Activated naive CD8-positive, alpha-beta T cell treated with anti-CD3 and anti-CD28 coated beads, Interleukin-2, amount 50 U/mL, for 16 hours (primary cell): ENCODE measurements around the gene UBE3D.
"Not testable (repeated sequence)": the region's sequence is repeated elsewhere in the genome, so short reads cannot be mapped to it uniquely, and the experiment has no call there.

ENCODE experiments used
- DNase-seq: peaks from one replicate; pipeline ENCODE4 v3.0.0-alpha.2; 2020; ENCODE audit warnings: low read depth, low spot score

UBE3D gene

DNA sequence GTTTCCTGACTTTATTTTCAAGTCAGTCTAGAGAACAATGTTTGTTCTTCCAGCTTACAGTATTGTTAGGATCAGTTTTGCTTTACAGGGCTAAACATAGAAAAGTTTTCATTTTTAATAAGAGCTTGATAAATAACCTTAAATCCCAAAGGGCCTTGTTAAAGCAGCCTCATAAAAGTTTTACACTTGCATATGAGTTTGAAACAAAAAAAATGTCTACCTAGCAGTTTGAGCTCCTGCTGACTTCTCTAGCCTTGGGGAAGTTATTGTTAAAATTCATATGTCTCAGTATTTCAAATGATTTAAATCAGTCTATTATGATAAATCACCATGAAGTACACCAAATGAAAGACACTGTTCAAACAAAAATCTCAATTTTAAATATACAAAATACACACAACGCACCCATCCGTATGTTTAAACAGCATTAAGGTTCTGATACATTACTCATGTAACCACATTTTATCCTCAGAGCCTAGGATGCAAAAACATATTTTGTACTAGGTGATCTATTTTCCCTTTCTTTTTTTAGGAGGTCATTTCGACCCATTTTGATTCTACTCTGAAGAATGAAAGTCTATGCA lies 87.2 kb downstream of the UBE3D start:
- DNase-seq: no peak

DNA sequence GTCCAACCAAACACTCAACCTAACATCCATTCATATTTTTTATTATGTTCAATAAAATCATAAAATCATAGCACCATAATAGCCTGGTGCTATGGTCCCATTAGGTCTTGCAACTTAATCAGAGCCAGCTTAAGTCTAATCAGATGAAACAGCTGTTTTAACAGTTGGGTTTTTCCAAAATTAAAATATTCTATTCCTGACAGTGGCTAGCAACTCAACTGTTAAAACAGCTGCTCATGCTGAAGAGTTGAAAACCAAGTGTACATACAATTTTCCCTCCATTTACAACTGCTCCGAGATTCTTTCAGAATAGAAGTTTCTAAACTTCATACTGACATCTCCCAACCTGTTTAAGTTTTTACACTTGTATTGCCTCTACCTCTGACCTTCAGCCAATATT lies 89.5 kb downstream of the UBE3D start:
- no peak for DNase-seq

DNA sequence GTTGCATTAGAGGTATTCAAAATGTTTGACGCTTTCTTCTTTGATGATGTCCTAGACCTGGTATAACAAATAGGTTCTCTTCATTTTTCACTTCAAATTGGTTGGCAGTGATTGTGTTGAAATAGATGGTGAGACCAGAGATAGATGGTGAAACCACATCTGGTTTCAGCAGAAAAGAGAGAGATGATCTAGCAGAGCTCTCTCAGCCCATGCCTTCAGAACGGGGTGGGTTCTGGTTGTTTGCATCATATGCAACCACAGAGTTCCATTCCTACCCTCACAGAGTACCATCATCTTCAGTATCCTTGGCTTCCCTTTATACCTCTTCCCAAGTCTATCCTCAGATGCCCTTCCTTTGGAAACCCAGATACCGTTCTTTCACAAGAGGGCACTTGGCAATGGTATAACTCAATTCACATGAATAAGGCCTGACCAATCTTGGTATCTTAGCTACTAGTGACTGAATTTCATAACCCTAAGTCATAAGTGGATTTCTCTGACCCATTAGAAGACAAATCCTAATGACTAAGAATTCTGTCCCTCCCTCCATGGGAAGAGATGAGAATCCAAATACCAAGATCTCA lies 93.7 kb downstream of the UBE3D start:
- no peak for DNase-seq

DNA sequence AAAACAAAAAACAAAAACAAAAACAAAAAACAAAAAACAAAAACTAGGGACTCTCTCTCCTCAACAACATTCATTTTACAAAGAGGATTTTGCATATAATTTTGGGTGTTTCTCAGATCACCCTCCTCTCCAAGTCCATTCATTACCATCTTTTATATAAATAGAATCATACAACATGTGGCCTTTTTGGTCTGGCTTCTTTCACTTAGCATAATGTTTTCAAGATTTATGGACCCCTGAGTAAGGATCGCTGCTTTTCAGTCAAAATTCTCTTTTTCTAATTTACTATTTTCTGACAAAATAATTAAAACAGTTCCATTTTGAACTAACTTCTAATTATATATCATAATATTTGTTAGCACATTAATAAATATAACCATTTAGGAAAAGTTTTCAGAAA lies 94.8 kb downstream of the UBE3D start:
- no peak for DNase-seq

DNA sequence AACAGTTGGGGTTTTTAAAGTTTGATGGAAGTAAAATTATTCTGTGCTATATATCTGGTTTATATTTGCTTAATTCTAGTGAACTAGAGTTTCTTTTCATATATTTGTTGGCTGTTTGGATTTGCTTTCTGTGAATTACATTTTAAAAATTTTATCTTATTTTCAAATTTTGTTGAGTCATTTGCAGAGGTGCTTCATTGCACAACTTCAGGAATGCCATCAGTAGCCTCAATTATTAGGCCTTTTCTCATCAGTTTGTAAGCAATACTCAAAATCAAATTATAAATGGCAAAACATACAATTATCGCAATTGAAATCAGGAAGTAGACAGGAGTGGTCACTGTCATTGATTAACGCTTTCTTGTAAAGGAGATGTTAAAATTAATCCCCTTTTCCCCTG lies 96.9 kb downstream of the UBE3D start:
- DNase-seq: no peak

DNA sequence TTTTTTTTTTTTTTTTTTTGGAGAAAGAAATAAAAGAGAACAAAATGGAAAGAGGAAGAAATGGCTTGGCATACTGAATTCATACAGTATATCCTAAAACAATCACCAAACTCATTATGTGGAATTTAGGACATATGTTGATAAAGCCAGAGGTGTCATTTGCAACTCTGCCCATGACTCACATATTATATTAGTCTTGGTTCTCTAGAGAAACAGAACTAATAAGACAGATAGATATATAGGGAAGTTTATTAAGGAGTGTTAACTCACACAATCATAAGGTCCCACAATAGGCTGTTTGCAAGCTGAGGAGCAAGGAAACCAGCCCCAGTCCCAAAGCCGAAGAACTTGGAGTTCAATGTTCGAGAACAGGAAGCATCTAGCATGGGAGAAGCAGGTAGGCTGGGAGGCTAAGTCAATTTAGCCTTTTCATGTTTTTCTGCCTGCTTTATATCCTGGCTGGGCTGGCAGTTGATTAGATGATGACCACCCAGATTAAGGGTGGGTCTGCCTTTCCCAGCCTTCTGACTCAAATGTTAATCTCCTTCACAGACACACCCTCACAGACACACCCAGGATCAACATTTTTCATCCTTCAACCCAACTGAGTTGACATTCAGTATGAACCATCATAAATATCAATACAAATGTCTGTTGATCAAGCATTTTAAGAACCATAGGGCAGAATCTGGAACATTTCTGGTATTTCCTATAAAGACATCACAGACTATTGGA lies 102.3 kb downstream of the UBE3D start:
- DNase-seq: no peak

DNA sequence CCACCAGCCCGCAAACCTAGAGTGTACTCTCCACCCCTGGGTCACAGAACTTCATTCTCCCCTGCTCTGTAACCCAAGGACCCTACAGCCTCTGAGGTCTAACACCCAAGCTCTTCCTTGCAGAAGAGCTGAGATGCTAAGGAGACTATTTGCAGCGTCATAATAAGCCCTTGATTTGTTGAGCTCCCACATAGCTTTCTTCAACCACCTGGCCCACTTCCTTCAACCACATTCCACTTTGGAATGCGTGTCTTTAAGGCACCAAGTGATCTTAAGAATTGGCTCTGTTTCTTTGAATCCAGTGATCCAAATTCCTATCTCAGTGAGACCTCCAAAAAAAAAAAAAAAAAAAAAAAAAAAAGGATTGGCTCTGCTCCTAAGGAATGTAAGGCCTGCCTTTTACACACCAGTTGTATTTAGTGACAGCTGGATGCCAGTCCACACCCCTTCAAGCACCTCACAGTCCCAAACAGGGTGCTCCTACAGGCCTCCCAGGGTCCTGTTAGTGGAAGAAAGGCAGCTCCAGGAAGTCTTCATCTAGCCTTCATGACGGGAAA lies 106.2 kb downstream of the UBE3D start:
- DNase-seq: no peak

DNA sequence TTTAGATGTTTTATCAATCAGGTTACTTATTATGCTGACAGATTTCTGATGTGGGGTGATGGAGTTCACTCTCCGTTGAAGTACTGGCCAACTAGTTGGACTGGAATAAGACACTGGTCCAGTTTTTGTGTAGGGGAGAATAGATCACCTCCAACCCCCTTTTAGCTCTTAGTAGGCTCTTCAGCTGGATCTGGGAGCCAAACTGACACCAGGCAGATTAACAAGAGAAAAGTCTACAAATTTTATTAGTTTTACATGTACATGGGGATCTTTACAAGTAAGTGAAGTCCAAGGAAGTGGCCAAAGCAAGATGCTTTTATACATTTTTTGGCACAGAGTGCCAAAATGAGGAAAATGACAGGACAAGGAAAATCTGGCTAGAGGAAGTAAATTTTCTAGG lies 107.1 kb downstream of the UBE3D start:
- no peak for DNase-seq

DNA sequence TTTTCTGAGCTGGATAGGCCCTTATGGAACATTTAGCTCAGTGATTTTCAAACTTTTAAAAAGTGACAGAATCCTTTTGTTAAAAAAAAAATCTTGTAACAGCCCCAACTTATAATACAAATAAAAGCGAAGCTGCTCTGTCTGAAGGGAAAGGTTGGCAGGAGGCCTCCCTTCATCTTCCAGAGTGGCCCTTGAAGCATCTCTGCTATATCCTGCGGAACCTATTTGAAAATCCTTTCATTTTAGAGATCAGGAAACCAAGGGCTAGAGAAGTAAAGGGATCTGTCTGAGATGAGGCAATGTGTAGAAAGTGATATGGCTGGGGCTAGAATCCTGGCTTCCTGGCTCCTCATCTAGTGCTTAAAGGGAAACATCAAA lies 107.8 kb downstream of the UBE3D start:
- DNase-seq: no peak

DNA sequence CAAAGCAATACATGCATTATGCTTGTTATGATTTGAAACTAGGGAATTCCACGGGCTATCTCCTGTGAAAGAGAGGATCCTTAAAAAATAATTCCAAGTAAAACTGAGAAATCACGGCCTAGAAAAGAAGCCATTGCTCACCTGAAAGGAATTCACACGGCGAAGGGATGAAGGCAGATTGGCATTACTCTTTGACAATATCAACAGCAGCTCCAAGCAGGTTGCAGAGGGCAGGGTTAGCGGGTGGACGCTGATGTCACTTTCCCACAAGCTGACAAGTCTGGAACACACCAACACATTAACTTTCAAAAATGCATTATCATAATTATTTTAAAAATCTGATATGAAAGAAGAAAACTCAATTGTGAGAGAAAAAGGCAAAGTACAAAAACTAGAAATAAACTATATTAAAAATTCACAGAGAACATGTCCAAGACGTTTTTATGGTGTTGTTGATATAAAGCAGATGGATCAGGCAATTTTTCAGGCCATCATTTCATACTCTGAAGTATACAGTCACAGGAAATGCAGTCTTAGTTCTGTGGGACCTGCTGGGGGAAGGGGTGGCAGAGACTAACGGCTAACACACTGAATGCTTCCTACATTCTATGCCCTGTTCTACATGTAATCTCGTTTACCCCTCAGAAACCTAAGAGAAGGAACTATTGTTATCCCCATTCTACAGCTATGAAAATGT lies 108.3 kb downstream of the UBE3D start:
- no peak for DNase-seq

DNA sequence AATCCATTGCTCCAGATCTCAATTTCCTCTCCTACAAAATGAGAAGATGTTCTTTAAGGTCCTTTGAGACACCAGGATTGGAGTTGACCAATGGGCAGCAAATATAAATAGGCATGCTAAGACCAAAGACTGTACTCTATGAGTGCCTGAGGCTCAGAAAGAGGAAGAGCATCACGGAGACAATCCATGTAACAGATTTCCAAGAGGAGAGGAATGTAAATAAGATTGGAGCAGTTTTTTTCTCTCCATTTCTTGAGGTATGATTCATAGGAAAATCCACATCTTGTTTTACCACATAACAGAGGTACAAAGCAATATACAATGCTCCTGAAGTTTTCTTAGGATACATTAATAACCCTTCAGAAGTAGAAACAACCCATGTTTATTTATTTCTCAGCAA lies 109.8 kb downstream of the UBE3D start:
- no peak for DNase-seq

DNA sequence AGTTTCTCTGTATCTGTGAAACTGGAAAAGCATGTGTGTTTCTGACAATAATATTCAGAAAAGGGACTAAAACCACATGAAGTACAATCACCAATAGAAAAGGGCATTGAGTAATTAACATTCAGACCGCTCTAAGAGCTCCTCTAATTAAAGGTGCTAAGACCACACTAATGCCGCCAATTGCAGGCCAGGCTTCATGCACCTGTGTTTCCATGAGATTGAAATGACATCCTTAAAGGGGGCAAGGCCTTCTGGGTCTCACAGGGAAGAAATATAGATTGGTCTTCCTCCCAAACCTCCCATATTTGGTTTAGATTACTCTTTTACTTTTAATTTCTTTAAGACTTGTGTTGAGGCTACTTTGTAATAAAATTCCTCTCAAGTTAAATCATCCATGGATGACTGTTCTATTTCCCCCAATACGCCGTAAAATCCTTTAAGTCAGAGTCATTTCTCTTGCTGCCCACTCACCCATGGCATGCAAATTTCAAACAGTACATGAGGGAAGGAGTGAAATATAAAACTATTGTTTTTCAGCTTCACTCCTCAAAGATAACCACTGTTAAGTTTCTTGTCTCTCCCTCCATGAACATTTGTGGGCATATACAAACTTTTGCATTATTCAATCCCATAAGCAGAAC lies 110.6 kb downstream of the UBE3D start:
- no peak for DNase-seq

DNA sequence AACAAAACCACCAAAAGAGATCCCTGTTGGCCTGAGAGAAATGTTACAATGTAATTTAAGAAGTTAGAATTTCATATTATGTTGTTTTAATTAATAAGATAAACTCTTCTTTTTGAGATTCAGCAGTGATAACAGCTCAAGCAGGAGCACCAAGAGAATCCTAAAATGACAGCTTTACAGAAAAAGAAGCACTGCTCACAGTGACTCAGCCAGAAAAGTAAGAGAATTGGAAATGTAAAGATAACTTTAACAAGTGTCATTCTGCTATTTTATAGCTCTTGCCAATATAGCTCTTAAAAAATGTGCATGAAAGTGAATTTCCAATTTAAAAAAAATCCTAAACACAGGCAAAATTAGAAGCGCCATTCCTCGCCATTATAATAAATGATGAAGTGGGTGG lies 111.3 kb downstream of the UBE3D start:
- no peak for DNase-seq

DNA sequence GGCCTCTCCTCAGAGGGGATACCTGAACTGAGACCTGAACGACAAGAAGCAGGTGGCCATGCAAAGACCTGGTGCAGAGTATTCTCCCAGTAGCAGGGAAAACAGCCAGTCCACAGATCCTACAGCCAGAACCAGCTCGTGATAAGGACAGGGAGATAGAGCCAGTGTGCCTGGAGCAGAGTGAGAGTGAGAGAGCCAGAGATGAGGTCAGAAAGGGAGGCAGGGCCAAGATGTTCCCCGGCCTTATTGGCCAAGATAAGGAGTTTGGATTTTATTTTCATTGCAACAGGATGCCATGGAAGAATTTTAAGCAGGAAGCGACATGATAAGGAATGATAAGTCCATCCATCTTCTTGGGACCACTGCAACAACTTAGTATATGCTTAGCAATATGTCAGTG lies 111.8 kb downstream of the UBE3D start:
- DNase-seq: no peak

DNA sequence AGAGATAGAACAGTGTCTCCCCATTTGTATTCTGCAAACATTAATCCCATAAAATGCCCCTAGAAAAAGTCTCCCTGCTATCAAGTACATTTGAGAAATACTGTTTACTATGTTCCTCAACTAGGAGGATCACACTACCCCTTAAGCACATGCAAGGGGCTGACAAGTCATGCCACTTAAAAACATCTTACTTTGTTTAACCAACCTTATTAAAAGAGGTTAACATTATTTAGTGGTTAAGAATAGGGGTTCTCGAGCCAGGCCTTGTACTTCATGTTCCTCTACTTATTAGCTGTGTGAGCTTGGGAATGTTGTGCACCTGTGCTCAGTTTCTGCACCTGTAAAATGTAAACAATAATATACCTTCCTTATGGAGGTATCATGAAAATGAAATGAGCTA lies 113.7 kb downstream of the UBE3D start:
- no peak for DNase-seq

DNA sequence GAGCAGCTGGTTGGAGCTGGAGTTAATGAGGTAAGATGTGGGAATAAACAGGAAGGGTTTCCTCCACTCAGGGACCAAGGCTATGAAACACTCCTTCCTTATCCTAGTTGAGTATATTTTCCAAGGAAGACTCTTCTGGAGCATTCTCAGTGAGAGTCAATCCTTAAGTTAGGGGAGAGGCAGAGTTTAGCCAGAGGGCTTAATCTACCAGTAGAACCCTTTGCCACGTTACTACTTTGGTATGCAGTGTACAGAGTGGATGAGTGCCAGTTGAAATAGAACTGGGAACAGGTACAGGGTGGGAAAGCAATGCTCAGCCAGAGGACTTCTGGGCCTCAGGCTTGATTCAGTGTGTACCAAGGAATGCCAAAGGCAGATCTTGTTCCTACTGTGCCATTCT lies 114.3 kb downstream of the UBE3D start:
- no peak for DNase-seq

DNA sequence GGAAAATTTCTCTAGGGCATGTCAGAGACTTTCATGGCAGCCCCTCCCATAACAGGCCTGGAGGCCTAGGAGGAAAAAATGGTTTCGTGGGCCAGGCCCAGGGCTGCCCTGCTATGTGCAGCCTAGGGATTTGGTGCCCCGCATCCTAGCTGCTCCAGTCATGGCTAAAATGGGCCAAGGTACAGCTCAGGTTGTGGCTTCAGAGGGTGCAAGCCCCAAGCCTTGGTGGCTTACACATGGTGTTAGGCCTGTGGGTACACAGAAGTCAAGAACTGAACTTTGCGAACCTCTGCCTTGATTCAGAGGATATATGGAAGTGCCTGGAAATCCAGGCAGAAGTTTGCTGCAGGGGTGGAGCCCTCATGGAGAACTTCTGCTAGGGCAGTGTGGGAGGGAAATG lies 134.7 kb downstream of the UBE3D start:
- DNase-seq: not testable (repeated sequence)

DNA sequence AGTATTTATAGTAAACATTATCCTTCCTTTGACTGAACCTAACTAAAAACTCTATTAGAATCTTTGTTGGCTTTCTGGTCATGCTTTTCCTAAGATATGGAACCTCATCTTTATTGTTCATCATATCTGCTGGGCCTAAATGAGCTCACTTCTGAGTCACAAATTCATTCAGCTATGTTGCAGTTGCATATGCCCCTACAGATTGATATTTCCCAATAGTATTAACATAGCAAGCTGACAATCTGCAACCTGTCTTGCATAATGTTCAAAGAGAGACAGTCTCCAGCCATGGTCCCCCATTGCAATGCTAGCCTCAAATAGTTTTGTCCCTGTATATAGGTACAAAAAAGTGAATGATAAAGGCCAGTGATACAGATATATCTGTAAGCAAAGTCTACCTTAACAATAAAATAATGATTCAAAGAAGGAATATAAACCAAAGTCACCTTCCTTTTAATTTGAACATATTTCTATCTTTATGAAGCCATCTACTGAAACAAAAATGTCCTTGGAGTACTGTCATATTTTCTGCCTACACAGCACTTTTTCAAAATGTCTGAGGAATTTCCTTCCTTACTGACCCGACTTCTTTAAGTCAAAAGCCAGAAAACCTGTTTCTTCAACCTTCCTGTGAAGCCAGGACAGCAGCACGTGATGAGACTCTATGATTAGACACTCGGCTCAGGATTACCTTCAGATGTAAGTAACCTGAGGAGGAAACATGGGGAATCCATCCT lies 140.7 kb downstream of the UBE3D start:
- no peak for DNase-seq

DNA sequence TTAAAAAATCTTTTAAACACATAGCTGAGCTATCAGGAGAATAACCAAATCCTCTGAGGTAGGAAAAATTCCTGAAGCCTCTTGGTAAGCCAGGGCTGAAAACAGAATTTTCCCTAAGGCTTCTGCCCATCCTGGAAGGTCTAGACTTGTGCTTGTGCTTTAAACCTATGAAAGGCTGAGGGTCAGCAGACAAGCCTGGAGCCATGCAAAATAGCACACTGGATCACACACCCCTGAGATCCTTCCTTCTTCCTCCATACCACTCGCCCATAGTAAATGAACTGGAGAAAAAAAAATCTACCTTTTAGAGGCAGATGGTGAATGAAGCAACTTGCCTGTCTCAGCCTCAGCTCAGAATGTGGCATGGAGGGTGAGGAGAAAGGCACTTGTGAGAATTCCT lies 144.4 kb downstream of the UBE3D start:
- no peak for DNase-seq

DNA sequence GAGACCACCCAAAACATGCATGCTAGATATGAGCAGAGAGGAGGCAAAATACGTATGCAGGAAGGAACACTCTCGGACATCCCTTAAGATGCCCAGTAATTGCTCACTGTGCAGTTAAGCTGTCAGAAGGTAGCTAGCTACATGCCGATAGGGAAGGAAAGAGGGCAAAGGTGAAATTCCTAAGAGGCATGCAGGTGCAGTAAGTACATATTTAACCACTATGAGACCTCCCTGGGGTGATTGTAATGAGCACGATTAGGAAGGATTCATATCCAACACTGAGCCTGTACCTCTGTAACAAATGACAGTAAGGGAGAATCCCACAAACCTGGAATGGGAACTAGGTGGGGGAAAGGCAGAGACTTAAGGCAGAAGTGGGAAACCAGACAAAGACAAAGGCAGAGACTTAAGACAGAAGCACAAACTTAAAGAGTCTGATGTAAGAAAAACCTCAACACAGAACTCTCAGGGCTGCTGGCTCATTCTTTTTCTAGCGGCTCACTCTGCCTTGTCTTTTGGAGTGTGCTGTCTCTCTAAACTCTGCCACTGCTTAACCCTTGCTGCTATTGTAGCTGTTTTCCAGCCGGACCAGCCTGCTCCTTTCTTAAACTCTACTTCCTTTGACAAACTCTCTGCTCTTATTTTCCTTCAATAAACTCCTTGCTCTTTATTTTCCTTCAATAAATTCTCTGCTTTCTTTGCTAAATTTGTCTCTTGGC lies 148.1 kb downstream of the UBE3D start:
- DNase-seq: no peak

DNA sequence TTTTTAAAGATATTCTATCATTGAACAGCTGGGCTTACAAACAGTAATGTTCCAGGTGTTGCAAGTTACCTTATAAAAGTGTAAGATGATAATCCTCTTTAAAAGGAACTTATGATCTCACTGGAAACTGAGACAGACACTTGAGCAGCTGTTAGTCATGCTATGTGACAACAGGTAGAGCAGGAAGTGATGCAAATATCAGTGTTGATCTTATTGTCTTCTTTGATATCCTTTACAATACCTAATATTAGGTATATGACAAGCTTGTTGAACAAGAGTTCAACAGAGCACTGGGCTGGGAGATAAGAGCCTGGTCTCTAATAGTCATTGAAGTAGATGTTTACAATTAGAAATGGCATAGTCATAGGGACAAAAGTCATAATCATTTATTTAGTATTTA lies 150.0 kb downstream of the UBE3D start:
- DNase-seq: no peak
